DOHH2 (cell line): Measurements from ENCODE around the gene IGF2BP1.

Experiments
- H3F3A ChIP-seq: fragments of 200-600 bp; sonication (generic), shearing (Covaris generic); 2 replicates; pipeline ENCODE4 v1.6.0; 2016; ENCODE audit warnings: antibody characterized with exemption, mild to moderate bottlenecking; ENCODE audit not compliant: control insufficient read depth, insufficient read depth
- H3K27ac ChIP-seq: fragments of 200-600 bp; sonication (generic); 2 replicates; pipeline ENCODE4 v1.5.1; 2014; ENCODE audit warnings: low read depth, mild to moderate bottlenecking, low read length, moderate library complexity
- H3K27me3 ChIP-seq: fragments of 200-600 bp; sonication (generic); 2 replicates; pipeline ENCODE4 v1.6.1; 2014; ENCODE audit warnings: mild to moderate bottlenecking, low read length, mixed read lengths; ENCODE audit not compliant: control insufficient read depth
- H3K36me3 ChIP-seq: fragments of 200-600 bp; sonication (generic); 2 replicates; pipeline ENCODE4 v1.6.1; 2014; ENCODE audit warnings: mild to moderate bottlenecking, low read length, moderate library complexity, mixed read lengths; ENCODE audit not compliant: control insufficient read depth
- H3K4me1 ChIP-seq: fragments of 200-600 bp; sonication (generic); 2 replicates; pipeline ENCODE4 v1.6.1; 2014; ENCODE audit warnings: mild to moderate bottlenecking, low read length, mixed read lengths; ENCODE audit not compliant: control insufficient read depth
- H3K4me2 ChIP-seq: fragments of 200-600 bp; sonication (generic); 2 replicates; pipeline ENCODE4 v1.6.0; 2014; ENCODE audit warnings: mild to moderate bottlenecking, low read length, moderate library complexity
- H3K4me3 ChIP-seq: fragments of 200-600 bp; sonication (generic); 2 replicates; pipeline ENCODE4 v1.5.1; 2014; ENCODE audit warnings: mild to moderate bottlenecking, low read length, mixed read lengths
- H3K79me2 ChIP-seq: fragments of 200-600 bp; sonication (generic); 2 replicates; pipeline ENCODE4 v1.6.1; 2014; ENCODE audit warnings: mild to moderate bottlenecking, low read length, mixed read lengths; ENCODE audit not compliant: control insufficient read depth
- H3K9me2 ChIP-seq: fragments of 200-600 bp; sonication (generic); replicated peaks from 2 replicates; pipeline ENCODE4 v1.6.1; 2014; ENCODE audit warnings: mild to moderate bottlenecking, low read length, mixed read lengths; ENCODE audit not compliant: control insufficient read depth
- H3K9me3 ChIP-seq: fragments of 200-600 bp; sonication (generic); 2 replicates; pipeline ENCODE4 v1.6.1; 2014; ENCODE audit warnings: antibody characterized with exemption, low read length, mixed read lengths; ENCODE audit not compliant: control insufficient read depth, insufficient read depth
- H4K20me1 ChIP-seq: fragments of 200-600 bp; sonication (generic); 2 replicates; pipeline ENCODE4 v1.6.0; 2014; ENCODE audit warnings: low read depth, mild to moderate bottlenecking, antibody characterized with exemption, low read length, moderate library complexity; ENCODE audit not compliant: control insufficient read depth, insufficient read depth
- CTCF ChIP-seq: fragments of 200-600 bp; sonication (generic); IDR thresholded peaks from one replicate; pipeline ENCODE4 v1.5.1; 2014; ENCODE audit warnings: antibody characterized with exemption, mild to moderate bottlenecking, low read depth, low read length; ENCODE audit not compliant: poor library complexity, severe bottlenecking
- EZH2phosphoT487 ChIP-seq: fragments of 200-600 bp; sonication (generic); IDR thresholded peaks from 2 replicates; pipeline ENCODE4 v1.6.1; 2017; ENCODE audit warnings: borderline replicate concordance, mild to moderate bottlenecking, antibody characterized with exemption, low read length, moderate library complexity, mixed read lengths

Gene IGF2BP1

GRCh38 chr17:49035470-49036269 lies 38.5 kb downstream of the IGF2BP1 start:
- H3F3A ChIP-seq = no peaks in the 10 kb centered on the region
- H4K20me1 ChIP-seq = no peaks in the 10 kb centered on the region
- H3K4me2 ChIP-seq = 0 out of 2 replicates have a peak overlapping the region, but pooled peaks have one; percentile 24
- H3K4me1 ChIP-seq = peaks cover 4% of the 10 kb centered on the region
- H3K27me3 ChIP-seq = 0 out of 2 replicates have a peak, but pooled peaks cover 2% of the 10 kb centered on the region
- no peaks in the 10 kb centered on the region for H3K9me2 ChIP-seq
- no peaks in the 10 kb centered on the region for H3K36me3 ChIP-seq
- H3K4me3 ChIP-seq = no peak overlapping the region
- no peak overlapping the region for H3K27ac ChIP-seq
- no peaks in the 10 kb centered on the region for H3K9me3 ChIP-seq
- TF ChIP-seq EZH2phosphoT487 (no peak), CTCF (peak; percentile 70)
- no peaks in the 10 kb centered on the region for H3K79me2 ChIP-seq

- TF ChIP-seq CTCF (no peak), EZH2phosphoT487 (no peak)
- Histone ChIP-seq H3K27me3 (0 out of 2 replicates have a peak, but pooled peaks cover 3% of the 10 kb centered on the region), H3K4me2 (no peak overlapping the region), H3F3A (no peaks in the 10 kb centered on the region), H3K9me3 (no peaks in the 10 kb centered on the region), H3K79me2 (no peaks in the 10 kb centered on the region), H3K4me3 (no peak overlapping the region), H3K9me2 (no peaks in the 10 kb centered on the region), H3K27ac (no peak overlapping the region), H3K4me1 (peaks cover 4% of the 10 kb centered on the region), H3K36me3 (no peaks in the 10 kb centered on the region), H4K20me1 (no peaks in the 10 kb centered on the region)
These were observed 39.1 kb downstream of the IGF2BP1 start for GRCh38 chr17:49036270-49036626.

- H3K79me2 ChIP-seq = no peaks in the 10 kb centered on the region
- H3K4me3 ChIP-seq = no peak overlapping the region
- no peaks in the 10 kb centered on the region for H3K9me2 ChIP-seq
- no peaks in the 10 kb centered on the region for H4K20me1 ChIP-seq
- no peaks in the 10 kb centered on the region for H3F3A ChIP-seq
- H3K4me1 ChIP-seq = no peaks in the 10 kb centered on the region
- H3K27ac ChIP-seq = no peak overlapping the region
- 0 out of 2 replicates have a peak, but pooled peaks cover 3% of the 10 kb centered on the region for H3K27me3 ChIP-seq
- TF ChIP-seq EZH2phosphoT487 = no peak
- no peak for TF ChIP-seq CTCF
- no peaks in the 10 kb centered on the region for H3K9me3 ChIP-seq
- no peaks in the 10 kb centered on the region for H3K36me3 ChIP-seq
- H3K4me2 ChIP-seq = no peak overlapping the region
These were observed 41.0 kb downstream of the IGF2BP1 start for GRCh38 chr17:49038138-49038537.
